ENCODE results near the gene PPP1R15B. TPM values are rescaled to one million over a fixed set of nuclear protein-coding genes. Genes with fewer than 3 reads are reported as not detected.

Gene PPP1R15B
- total and polyA plus RNA-seq, 4 donors, result 14.6 to 57.0 (median 36.8) TPM

DNA sequence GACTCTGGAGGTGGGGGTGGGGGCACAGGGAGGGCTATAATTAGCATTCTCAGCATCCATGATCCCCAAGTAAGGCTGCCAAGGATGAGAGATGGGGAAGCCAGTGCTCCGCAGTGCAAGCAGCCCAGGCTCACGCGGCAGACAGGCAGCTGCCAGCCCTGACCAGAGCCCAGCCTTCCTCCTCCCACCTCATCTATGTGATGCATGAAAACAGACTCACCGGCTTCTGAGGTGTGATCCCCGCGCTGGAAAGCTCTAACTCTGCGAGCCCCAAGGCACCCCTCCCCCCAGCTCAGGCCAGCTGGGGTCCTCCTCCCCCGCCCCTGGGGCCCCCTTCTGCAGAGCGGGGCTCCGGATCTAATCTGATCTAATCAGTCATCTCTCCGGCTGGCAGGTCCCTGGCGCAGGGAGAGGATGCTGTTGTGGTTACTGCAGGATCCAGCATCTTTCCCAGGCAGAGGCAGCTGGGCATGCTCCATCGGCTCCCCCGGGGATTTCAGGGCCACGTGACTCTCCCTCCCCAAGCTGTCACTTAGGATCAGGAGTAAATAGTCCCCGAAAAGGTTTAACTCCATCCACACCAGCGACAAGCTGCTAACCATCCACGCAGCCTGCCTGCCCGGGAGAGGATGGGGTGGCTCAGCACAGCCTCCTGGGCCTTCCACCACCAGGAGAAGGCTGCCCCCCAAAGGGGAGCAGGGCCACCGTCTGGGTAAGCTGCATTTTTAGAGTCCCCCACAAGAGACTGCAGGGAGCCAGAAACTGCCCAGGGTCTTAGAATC is 52.0 kb downstream of the PPP1R15B start, which contains the start of gene PLEKHA6:
TSS of gene PLEKHA6 (minus strand) at position 456 of the 782 bp plus-strand sequence. CDS start 86,202 bp downstream, outside the sequence.
- WGBS, 2 donors, result 5 to 13% methylated on average over 20 of the region's 20 CpGs
- Histone ChIP-seq H3K9ac (ENCODE audit: insufficient read depth in 1 of 2, low read length in 2 of 2) (no peak within 1 kb of the TSS), H3K4me1 (ENCODE audit: control insufficient read depth in 5 of 5, insufficient read depth in 5 of 5, low read length in 5 of 5) (peaks cover 0 to 29% (median 3%) of the 10 kb centered on the region in 5 donors), H3K9me3 (ENCODE audit: control insufficient read depth in 4 of 4, insufficient read depth in 3 of 4, low read length in 3 of 4) (no peaks in the 10 kb centered on the region), H3K4me3 (no peak within 1 kb of the TSS), H3K27me3 (ENCODE audit: control insufficient read depth in 3 of 3, insufficient read depth in 3 of 3, low read length in 2 of 3) (no peaks in the 10 kb centered on the region), H3K36me3 (ENCODE audit: control insufficient read depth in 4 of 4, insufficient read depth in 4 of 4, low read length in 4 of 4) (no peaks in the 10 kb centered on the region), H3K27ac (ENCODE audit: low read depth in 1 of 2, low read length in 1 of 2) (no peak within 1 kb of the TSS)
- TF ChIP-seq, protein P1, sequence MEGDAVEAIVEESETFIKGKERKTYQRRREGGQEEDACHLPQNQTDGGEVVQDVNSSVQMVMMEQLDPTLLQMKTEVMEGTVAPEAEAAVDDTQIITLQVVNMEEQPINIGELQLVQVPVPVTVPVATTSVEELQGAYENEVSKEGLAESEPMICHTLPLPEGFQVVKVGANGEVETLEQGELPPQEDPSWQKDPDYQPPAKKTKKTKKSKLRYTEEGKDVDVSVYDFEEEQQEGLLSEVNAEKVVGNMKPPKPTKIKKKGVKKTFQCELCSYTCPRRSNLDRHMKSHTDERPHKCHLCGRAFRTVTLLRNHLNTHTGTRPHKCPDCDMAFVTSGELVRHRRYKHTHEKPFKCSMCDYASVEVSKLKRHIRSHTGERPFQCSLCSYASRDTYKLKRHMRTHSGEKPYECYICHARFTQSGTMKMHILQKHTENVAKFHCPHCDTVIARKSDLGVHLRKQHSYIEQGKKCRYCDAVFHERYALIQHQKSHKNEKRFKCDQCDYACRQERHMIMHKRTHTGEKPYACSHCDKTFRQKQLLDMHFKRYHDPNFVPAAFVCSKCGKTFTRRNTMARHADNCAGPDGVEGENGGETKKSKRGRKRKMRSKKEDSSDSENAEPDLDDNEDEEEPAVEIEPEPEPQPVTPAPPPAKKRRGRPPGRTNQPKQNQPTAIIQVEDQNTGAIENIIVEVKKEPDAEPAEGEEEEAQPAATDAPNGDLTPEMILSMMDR (IDR thresholded peaks at IDR 0.05; ENCODE audit: control extremely low read depth, extremely low read depth), result no peak
- DNase-seq (peak; percentile 84 to 87 (median 85)), ATAC-seq (ENCODE audit: insufficient read depth, low FRiP score) (no peak)

DNA sequence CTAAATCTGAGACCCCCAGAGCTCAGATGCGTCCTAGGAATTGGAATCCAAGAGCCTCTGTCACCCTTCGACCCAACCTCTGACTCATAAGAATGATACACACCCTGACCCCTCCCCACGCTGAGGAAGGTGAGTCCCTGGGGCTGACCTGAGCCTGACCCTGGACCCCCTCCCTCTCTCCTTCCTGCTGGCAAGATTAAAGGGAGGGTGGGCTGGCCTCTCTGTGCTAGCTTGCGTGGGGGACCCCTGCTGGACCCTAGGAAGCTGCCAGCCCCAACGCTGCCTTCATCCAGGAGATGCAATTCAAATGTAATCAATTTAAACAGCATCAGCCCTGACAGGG is 52.5 kb downstream of the PPP1R15B start:
- no peak overlapping the region for H3K27ac ChIP-seq (ENCODE audit: low read depth in 1 of 2, low read length in 1 of 2)
- WGBS, 2 donors, result 19 to 41% methylated on average over 5 of the region's 5 CpGs
- no peaks in the 10 kb centered on the region for H3K36me3 ChIP-seq (ENCODE audit: control insufficient read depth in 4 of 4, insufficient read depth in 4 of 4, low read length in 4 of 4)
- no peaks in the 10 kb centered on the region for H3K9me3 ChIP-seq (ENCODE audit: control insufficient read depth in 4 of 4, insufficient read depth in 3 of 4, low read length in 3 of 4)
- no peak overlapping the region for H3K4me3 ChIP-seq
- peaks cover 0 to 29% (median 3%) of the 10 kb centered on the region in 5 donors for H3K4me1 ChIP-seq (ENCODE audit: control insufficient read depth in 5 of 5, insufficient read depth in 5 of 5, low read length in 5 of 5)
- no peak for ATAC-seq (ENCODE audit: insufficient read depth, low FRiP score)
- H3K27me3 ChIP-seq (ENCODE audit: control insufficient read depth in 3 of 3, insufficient read depth in 3 of 3, low read length in 2 of 3), result no peaks in the 10 kb centered on the region
- TF ChIP-seq, protein P1 (IDR thresholded peaks at IDR 0.05; ENCODE audit: control extremely low read depth, extremely low read depth), result no peak
- no peak overlapping the region for H3K9ac ChIP-seq (ENCODE audit: insufficient read depth in 1 of 2, low read length in 2 of 2)
- DNase-seq, result no peak

DNA sequence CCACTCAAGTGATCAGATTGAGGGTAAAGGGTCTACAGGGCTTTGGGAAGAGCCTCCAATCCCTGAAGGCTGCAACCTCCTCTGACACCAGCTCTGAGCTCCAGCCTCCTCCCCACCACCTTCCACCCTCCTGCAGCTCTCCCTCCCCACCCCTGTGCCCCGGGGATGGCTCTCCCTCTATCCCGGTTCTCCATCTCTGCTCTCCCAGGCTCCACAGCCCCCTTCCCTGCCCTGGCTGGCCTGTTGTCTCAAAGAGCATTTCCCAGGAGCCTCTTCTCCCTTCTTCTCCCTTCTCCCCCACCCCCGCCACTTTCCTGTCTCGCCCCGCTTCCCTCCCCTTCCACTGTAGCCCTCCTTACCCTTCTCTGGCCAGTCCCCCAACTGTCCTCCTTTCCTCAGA is 53.0 kb downstream of the PPP1R15B start:
- Histone ChIP-seq H3K9ac (ENCODE audit: insufficient read depth in 1 of 2, low read length in 2 of 2) (no peak overlapping the region), H3K9me3 (ENCODE audit: control insufficient read depth in 4 of 4, insufficient read depth in 3 of 4, low read length in 3 of 4) (no peaks in the 10 kb centered on the region), H3K27me3 (ENCODE audit: control insufficient read depth in 3 of 3, insufficient read depth in 3 of 3, low read length in 2 of 3) (no peaks in the 10 kb centered on the region), H3K27ac (ENCODE audit: low read depth in 1 of 2, low read length in 1 of 2) (no peak overlapping the region), H3K36me3 (ENCODE audit: control insufficient read depth in 4 of 4, insufficient read depth in 4 of 4, low read length in 4 of 4) (no peaks in the 10 kb centered on the region), H3K4me3 (no peak overlapping the region), H3K4me1 (ENCODE audit: control insufficient read depth in 5 of 5, insufficient read depth in 5 of 5, low read length in 5 of 5) (peaks cover 0 to 29% (median 3%) of the 10 kb centered on the region in 5 donors)
- DNase-seq, result no peak
- TF ChIP-seq, protein P1 (IDR thresholded peaks at IDR 0.05; ENCODE audit: control extremely low read depth, extremely low read depth), result no peak
- no peak for ATAC-seq (ENCODE audit: insufficient read depth, low FRiP score)
- 54 to 56% methylated on average over 5 of the region's 5 CpGs for whole genome bisulfite sequencing, 2 donors
